ENCODE data around the gene SLC30A5.

DNA sequence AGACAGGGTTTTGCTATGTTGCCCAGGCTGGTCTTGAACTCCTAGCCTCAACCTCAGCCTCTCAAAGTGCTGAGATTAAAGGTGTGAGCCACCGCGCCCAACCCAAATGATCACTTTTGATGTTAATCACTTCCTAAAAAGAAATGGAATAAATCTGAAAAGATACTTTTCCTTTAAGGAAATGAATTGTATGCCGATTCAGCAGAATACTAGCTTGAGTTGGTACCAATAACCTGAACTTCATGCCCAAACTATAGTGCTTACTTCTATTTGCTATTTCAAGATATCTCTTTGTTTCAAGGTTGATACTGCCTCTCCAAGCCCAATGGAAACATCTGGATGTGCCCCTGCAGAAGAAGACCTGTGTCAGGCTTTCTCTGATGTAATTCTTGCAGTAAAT lies 77.2 kb downstream of the SLC30A5 start:
- TF ChIP-seq, protein P1, sequence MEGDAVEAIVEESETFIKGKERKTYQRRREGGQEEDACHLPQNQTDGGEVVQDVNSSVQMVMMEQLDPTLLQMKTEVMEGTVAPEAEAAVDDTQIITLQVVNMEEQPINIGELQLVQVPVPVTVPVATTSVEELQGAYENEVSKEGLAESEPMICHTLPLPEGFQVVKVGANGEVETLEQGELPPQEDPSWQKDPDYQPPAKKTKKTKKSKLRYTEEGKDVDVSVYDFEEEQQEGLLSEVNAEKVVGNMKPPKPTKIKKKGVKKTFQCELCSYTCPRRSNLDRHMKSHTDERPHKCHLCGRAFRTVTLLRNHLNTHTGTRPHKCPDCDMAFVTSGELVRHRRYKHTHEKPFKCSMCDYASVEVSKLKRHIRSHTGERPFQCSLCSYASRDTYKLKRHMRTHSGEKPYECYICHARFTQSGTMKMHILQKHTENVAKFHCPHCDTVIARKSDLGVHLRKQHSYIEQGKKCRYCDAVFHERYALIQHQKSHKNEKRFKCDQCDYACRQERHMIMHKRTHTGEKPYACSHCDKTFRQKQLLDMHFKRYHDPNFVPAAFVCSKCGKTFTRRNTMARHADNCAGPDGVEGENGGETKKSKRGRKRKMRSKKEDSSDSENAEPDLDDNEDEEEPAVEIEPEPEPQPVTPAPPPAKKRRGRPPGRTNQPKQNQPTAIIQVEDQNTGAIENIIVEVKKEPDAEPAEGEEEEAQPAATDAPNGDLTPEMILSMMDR (IDR thresholded peaks at IDR 0.05): no peak
- no peak for TF ChIP-seq POLR2A (IDR thresholded peaks at IDR 0.05; ENCODE audit: low read depth)

Measured in esophagus muscularis mucosa (tissue), 3 donors.